ENCODE measurements around the gene DENND6B.

DENND6B gene

GRCh38 chr22:50315289-50316113 lies 11.3 kb downstream of the DENND6B start:
- TF ChIP-seq CTCF (IDR thresholded peaks at IDR 0.05; ENCODE audit: low read depth, low read length): no peak
- no peak overlapping the region for H3K4me3 ChIP-seq (replicated peaks in 1 of 2; ENCODE audit: low read depth in 2 of 2, low read length in 2 of 2)
- DNase-seq (ENCODE audit: low read depth in 2 of 2): no peak

- no peak for DNase-seq (ENCODE audit: low read depth in 2 of 2)
- no peak for TF ChIP-seq CTCF (IDR thresholded peaks at IDR 0.05; ENCODE audit: low read depth, low read length)
- H3K4me3 ChIP-seq (replicated peaks in 1 of 2; ENCODE audit: low read depth in 2 of 2, low read length in 2 of 2): no peak overlapping the region
These were observed 12.1 kb downstream of the DENND6B start for GRCh38 chr22:50314455-50315288.

- no peak overlapping the region for H3K4me3 ChIP-seq (replicated peaks in 1 of 2; ENCODE audit: low read depth in 2 of 2, low read length in 2 of 2)
- TF ChIP-seq CTCF (IDR thresholded peaks at IDR 0.05; ENCODE audit: low read depth, low read length): no peak
- no peak for DNase-seq (ENCODE audit: low read depth in 2 of 2)
These were observed 12.7 kb downstream of the DENND6B start for GRCh38 chr22:50314081-50314454.

- no peak for TF ChIP-seq CTCF (IDR thresholded peaks at IDR 0.05; ENCODE audit: low read depth, low read length)
- H3K4me3 ChIP-seq (replicated peaks in 1 of 2; ENCODE audit: low read depth in 2 of 2, low read length in 2 of 2): no peak overlapping the region
- no peak for DNase-seq (ENCODE audit: low read depth in 2 of 2)
These were observed 13.2 kb downstream of the DENND6B start for GRCh38 chr22:50313600-50313999.

GRCh38 chr22:50313021-50313420 lies 13.8 kb downstream of the DENND6B start:
- no peak for TF ChIP-seq CTCF (IDR thresholded peaks at IDR 0.05; ENCODE audit: low read depth, low read length)

GRCh38 chr22:50312371-50312770 lies 14.4 kb downstream of the DENND6B start:
- DNase-seq (ENCODE audit: low read depth in 2 of 2): no peak
- no peak for TF ChIP-seq CTCF (IDR thresholded peaks at IDR 0.05; ENCODE audit: low read depth, low read length)
- H3K4me3 ChIP-seq (replicated peaks in 1 of 2; ENCODE audit: low read depth in 2 of 2, low read length in 2 of 2): no peak overlapping the region

More at GRCh38 chr22:50313021-50313420, 13.8 kb downstream of the DENND6B start:
- H3K4me3 ChIP-seq (replicated peaks in 1 of 2; ENCODE audit: low read depth in 2 of 2, low read length in 2 of 2): no peak overlapping the region
- DNase-seq (ENCODE audit: low read depth in 2 of 2): no peak

Measured in cardiac fibroblast (primary cell).